ENCODE data around the gene DGKD. TPM values are rescaled to one million over a fixed set of nuclear protein-coding genes. Genes with fewer than 3 reads are reported as not detected.
A peak's percentile ranks its signal among the peaks of the same experiment; 100 is the strongest.

The DGKD gene
- total RNA-seq, 1 experiment from 2014 or later, result 41.4 TPM

- peaks cover 20% of the 10 kb centered on the region for H3K27me3 Mint-ChIP-seq (ENCODE audit: low read depth)
These were observed 4.0 kb downstream of the DGKD start for GRCh38 chr2:233358335-233358734.

GRCh38 chr2:233358947-233359346 is 4.7 kb downstream of the DGKD start:
- ATAC-seq (no peak), DNase-seq (ENCODE audit: low spot score) (no peak)
- ChIA-PET CTCF (interaction anchor here (0.6 kb wide), 1 partner anchor 320 kb away, joined by 3 read pairs; no protein-coding TSS in a partner anchor), POLR2A (no interaction called here)
- no peak overlapping the region for H3K4me3 Mint-ChIP-seq
- H3K9me3 Mint-ChIP-seq, result no peaks in the 10 kb centered on the region
- H3K36me3 Mint-ChIP-seq, result 0 out of 2 replicates have a peak, but pooled peaks cover 3% of the 10 kb centered on the region
- H3K4me1 Mint-ChIP-seq, result peaks cover 22% of the 10 kb centered on the region
- peaks cover 14% of the 10 kb centered on the region for H3K27me3 Mint-ChIP-seq (ENCODE audit: low read depth)
- TF ChIP-seq TEAD1 (CRISPR knock-in tag; IDR thresholded peaks at IDR 0.05) (no peak), IRF1 (CRISPR knock-in tag; IDR thresholded peaks at IDR 0.05) (no peak), NFYB (CRISPR knock-in tag; conservative IDR thresholded peaks at IDR 0.05; ENCODE audit: low read depth) (no peak)
- H3K27ac Mint-ChIP-seq, result no peak overlapping the region

More at GRCh38 chr2:233358335-233358734, 4.0 kb downstream of the DGKD start:
- Mint-ChIP-seq H3K36me3 (no peaks in the 10 kb centered on the region), H3K27ac (no peak overlapping the region), H3K4me3 (no peak overlapping the region), H3K4me1 (peaks cover 28% of the 10 kb centered on the region), H3K9me3 (no peaks in the 10 kb centered on the region)
- ChIA-PET CTCF (interaction anchor here (0.6 to 1.4 kb wide), 2 partner anchors 91 to 319 kb away, joined by 3 to 5 read pairs; no protein-coding TSS in a partner anchor), POLR2A (no interaction called here)
- DNase-seq (ENCODE audit: low spot score), result no peak
- ATAC-seq, result no peak
- TF ChIP-seq USF1 (CRISPR knock-in tag; IDR thresholded peaks at IDR 0.05), result no peak
- TF ChIP-seq IRF1 (CRISPR knock-in tag; IDR thresholded peaks at IDR 0.05), result no peak
- no peak for TF ChIP-seq ATF3 (CRISPR knock-in tag; conservative IDR thresholded peaks at IDR 0.05)
- TF ChIP-seq ZNF416 (CRISPR knock-in tag; IDR thresholded peaks at IDR 0.05), result no peak
- TF ChIP-seq MYBL2 (CRISPR knock-in tag; IDR thresholded peaks at IDR 0.05), result no peak
- TF ChIP-seq GRHL2 (CRISPR knock-in tag; IDR thresholded peaks at IDR 0.05; ENCODE audit: insufficient replicate concordance, severe bottlenecking), result no peak

- no peak for TF ChIP-seq FOXP1 (CRISPR knock-in tag; IDR thresholded peaks at IDR 0.05; ENCODE audit: borderline replicate concordance)
- peaks cover 21% of the 10 kb centered on the region for H3K4me1 Mint-ChIP-seq
- CTCF ChIA-PET, result no interaction called here
- DNase-seq (ENCODE audit: low spot score), result no peak
- H3K9me3 Mint-ChIP-seq, result no peaks in the 10 kb centered on the region
- H3K4me3 Mint-ChIP-seq, result no peak overlapping the region
- H3K36me3 Mint-ChIP-seq, result 0 out of 2 replicates have a peak, but pooled peaks cover 3% of the 10 kb centered on the region
- 0 out of 2 replicates have a peak overlapping the region, but pooled peaks have one; percentile 40 for H3K27ac Mint-ChIP-seq
- H3K27me3 Mint-ChIP-seq (ENCODE audit: low read depth), result peaks cover 13% of the 10 kb centered on the region
- ATAC-seq, result no peak
- POLR2A ChIA-PET, result no interaction called here
These were observed 5.5 kb downstream of the DGKD start for GRCh38 chr2:233359823-233360222.

- H3K4me3 Mint-ChIP-seq, result no peak overlapping the region
- TF ChIP-seq ATF3 (CRISPR knock-in tag; conservative IDR thresholded peaks at IDR 0.05) (no peak), ATF6 (CRISPR knock-in tag; IDR thresholded peaks at IDR 0.05) (no peak), IRF2 (CRISPR knock-in tag; IDR thresholded peaks at IDR 0.05; ENCODE audit: borderline replicate concordance, low read depth) (no peak), ZNF423 (CRISPR knock-in tag; IDR thresholded peaks at IDR 0.05) (no peak), SP1 (CRISPR knock-in tag; conservative IDR thresholded peaks at IDR 0.05) (no peak), ZSCAN18 (CRISPR knock-in tag; IDR thresholded peaks at IDR 0.05) (no peak), TEAD1 (CRISPR knock-in tag; IDR thresholded peaks at IDR 0.05) (no peak), FOXP4 (CRISPR knock-in tag; IDR thresholded peaks at IDR 0.05) (no peak)
- peaks cover 5% of the 10 kb centered on the region for H3K27me3 Mint-ChIP-seq (ENCODE audit: low read depth)
- H3K4me1 Mint-ChIP-seq, result peaks cover 14% of the 10 kb centered on the region
- ChIA-PET CTCF (no interaction called here), POLR2A (no interaction called here)
- H3K36me3 Mint-ChIP-seq, result 0 out of 2 replicates have a peak, but pooled peaks cover 3% of the 10 kb centered on the region
- peak overlapping the region; percentile 60; the same call in 1 of the 2 replicates for H3K27ac Mint-ChIP-seq
- no peaks in the 10 kb centered on the region for H3K9me3 Mint-ChIP-seq
- peak; percentile 47; the same call in 1 of the 2 replicates for ATAC-seq
- no peak for DNase-seq (ENCODE audit: low spot score)
These were observed 6.5 kb downstream of the DGKD start for GRCh38 chr2:233360771-233361176.
